GM04504 (cell line): Measurements from ENCODE around the gene CTNND2.

ENCODE experiments used
- DNase-seq: peaks from one replicate; pipeline ENCODE4 v3.0.0-alpha.2; 2012; ENCODE audit warnings: low read depth

Gene CTNND2

GRCh38 chr5:11780641-11781345 is 123.5 kb downstream of the CTNND2 start:
- DNase-seq = no peak

- DNase-seq = no peak
These were observed 127.2 kb downstream of the CTNND2 start for GRCh38 chr5:11777096-11777495.

- no peak for DNase-seq
These were observed 133.9 kb downstream of the CTNND2 start for GRCh38 chr5:11770310-11770709.

GRCh38 chr5:11760934-11761603 is 143.2 kb downstream of the CTNND2 start:
- DNase-seq = no peak

GRCh38 chr5:11758321-11758720 is 145.9 kb downstream of the CTNND2 start:
- no peak for DNase-seq

- no peak for DNase-seq
These were observed 146.6 kb downstream of the CTNND2 start for GRCh38 chr5:11757661-11758060.

GRCh38 chr5:11737010-11737409 is 167.2 kb downstream of the CTNND2 start:
- DNase-seq = no peak

- no peak for DNase-seq
These were observed 169.9 kb downstream of the CTNND2 start for GRCh38 chr5:11734369-11734768.

- no peak for DNase-seq
These were observed 170.4 kb downstream of the CTNND2 start for GRCh38 chr5:11733840-11734192.

GRCh38 chr5:11733185-11733839 is 170.9 kb downstream of the CTNND2 start:
- no peak for DNase-seq

- no peak for DNase-seq
These were observed 179.3 kb downstream of the CTNND2 start for GRCh38 chr5:11724940-11725339.

- DNase-seq = no peak
These were observed 184.3 kb downstream of the CTNND2 start for GRCh38 chr5:11719888-11720481.

GRCh38 chr5:11715461-11716196 is 188.6 kb downstream of the CTNND2 start:
- no peak for DNase-seq

- no peak for DNase-seq
These were observed 192.3 kb downstream of the CTNND2 start for GRCh38 chr5:11711932-11712331.

- no peak for DNase-seq
These were observed 195.2 kb downstream of the CTNND2 start for GRCh38 chr5:11709021-11709420.

- DNase-seq = no peak
These were observed 199.3 kb downstream of the CTNND2 start for GRCh38 chr5:11704916-11705315.

- DNase-seq = no peak
These were observed 203.9 kb downstream of the CTNND2 start for GRCh38 chr5:11700391-11700790.

GRCh38 chr5:11692636-11693035 is 211.6 kb downstream of the CTNND2 start:
- DNase-seq = no peak

GRCh38 chr5:11687498-11687897 is 216.7 kb downstream of the CTNND2 start:
- DNase-seq = no peak

GRCh38 chr5:11684607-11685006 is 219.6 kb downstream of the CTNND2 start:
- DNase-seq = no peak

GRCh38 chr5:11683666-11684065 is 220.6 kb downstream of the CTNND2 start:
- DNase-seq = no peak

GRCh38 chr5:11681796-11682195 is 222.4 kb downstream of the CTNND2 start:
- no peak for DNase-seq
